Activated T-helper 9 cell treated with anti-CD3 and anti-CD28 coated beads, Interleukin-2, amount 50 U/mL, for 16 hours (primary cell): ENCODE results near the gene HPS4.

Experiments used
- DNase-seq: peaks from one replicate; pipeline ENCODE4 v3.0.0-alpha.2; 2020; ENCODE audit warnings: low read depth

HPS4 gene

DNA sequence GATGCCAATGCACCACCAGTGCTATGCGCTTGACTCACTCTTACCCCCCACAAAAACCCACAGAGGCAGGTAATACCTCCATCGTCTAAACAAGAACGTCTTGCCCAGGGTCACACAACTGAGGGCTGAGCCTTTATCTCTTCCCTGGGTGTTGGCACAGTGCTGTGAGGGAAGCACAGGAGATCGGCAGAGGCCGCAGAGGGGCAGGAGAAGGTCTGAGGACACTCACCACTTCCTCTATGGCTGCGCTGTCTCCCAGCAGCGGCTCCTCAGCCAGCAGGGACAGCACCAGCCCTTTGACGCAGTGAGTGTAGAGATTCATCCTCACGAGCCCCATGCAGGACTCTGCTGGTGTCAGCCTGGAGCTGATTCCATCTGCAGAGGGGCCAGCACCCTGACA is 19.9 kb downstream of the HPS4 start:
- no peak for DNase-seq

- DNase-seq: no peak
These were observed 20.4 kb downstream of the HPS4 start for GRCh38 chr22:26463101-26463661.

GRCh38 chr22:26462641-26463040 is 20.9 kb downstream of the HPS4 start:
- no peak for DNase-seq

GRCh38 chr22:26462051-26462450 is 21.5 kb downstream of the HPS4 start:
- DNase-seq: no peak

DNA sequence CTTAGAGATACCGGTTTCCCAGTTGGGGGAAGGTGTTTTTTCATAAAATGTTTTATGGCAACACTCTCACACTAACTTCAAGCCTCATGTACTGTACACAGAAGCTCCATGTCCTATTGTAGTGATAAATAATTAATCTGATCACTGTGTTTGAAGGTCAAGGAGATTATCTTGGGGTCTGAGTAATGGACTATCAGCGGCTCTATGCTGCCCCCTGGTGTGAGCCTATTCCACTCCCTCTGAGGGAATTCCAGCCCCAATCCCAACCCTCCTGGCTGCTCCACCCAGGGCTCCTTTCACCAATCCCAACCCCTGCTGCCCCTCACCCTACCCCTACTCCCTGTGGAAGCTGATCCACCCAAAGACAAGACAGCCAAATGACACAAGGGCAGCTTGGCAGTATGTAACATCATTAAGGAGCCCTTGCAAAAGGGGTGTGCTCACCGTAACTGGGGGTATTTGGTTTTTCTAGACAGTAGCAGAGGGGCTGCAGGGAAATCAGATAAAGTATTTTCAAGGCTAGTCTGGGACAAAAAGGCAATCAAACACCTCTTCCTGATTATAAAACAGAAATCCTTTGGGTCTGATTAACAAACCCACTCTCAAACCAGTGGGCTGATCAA is 22.3 kb downstream of the HPS4 start:
- peak; percentile 17 for DNase-seq

DNA sequence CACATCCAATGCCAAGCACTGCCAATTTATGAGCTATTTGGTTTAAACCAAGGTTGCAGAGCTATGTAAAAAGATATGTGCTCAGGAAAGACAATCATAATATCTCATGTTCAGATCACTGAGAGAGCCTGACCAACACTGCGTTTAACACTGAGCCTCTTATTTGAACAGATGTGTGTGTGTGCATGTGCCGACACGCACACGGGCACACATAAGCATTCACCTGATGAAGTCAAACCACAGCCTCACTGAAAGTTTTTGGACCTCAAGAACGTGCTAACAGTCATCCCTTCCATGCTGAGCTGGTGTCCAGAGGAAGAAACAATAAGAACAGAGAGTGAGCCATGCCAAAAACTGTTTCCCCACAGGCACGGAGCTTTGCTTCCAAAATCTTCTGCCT is 23.4 kb downstream of the HPS4 start:
- DNase-seq: no peak

GRCh38 chr22:26457661-26458272 is 25.8 kb downstream of the HPS4 start:
- DNase-seq: no peak

DNA sequence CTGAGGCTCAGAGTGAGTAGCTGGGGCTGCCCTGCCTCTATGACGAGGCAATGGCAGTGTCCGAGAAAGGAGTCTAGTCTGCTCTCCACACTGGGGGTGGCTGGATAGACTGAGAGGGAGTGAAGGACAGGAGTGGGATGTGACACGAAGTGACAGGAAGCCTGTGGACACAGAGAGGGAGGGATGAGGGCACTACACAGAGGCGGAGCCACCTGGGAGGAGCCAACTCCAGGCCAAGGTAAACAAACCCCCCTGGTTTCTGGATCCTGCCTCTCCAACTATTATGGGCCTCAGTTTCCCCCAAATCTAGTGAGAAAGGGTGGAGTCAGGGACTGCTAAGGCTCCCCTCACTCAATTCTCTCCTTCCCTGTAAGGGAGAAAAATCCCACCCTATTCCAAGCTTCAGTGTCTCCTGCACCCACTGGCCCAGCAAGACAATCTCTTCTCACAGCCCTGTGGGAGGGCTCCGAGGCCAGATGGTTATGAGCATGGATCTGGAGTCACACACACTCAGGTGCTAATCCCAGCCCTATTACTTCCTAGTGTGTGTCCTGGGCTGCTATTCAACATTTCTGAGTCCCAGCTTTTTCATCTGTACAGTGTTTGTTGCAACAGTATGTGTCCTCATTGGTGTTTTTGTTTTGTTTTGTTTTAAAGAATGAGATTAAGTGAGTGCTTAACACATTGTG is 29.6 kb downstream of the HPS4 start:
- DNase-seq: no peak

DNA sequence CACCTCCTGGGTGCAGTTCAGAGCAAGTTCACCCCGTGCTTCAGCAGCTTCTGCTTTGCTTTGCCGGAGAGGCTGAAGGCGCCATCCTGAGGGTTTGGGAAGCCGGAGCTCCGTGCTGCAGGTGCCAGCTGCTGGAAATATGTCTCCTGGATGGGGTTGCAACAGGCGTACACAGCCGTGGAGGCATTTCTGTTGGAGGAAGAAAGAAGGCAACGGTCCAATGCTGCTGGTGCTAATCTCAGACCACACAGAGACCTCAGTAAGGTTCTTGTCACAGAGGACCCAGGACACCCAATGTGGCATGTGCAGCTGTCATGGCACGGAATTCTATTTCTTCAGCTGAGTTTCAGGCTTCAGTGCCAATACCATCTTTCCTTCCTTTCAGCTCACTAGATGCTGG is 30.4 kb downstream of the HPS4 start:
- no peak for DNase-seq

DNA sequence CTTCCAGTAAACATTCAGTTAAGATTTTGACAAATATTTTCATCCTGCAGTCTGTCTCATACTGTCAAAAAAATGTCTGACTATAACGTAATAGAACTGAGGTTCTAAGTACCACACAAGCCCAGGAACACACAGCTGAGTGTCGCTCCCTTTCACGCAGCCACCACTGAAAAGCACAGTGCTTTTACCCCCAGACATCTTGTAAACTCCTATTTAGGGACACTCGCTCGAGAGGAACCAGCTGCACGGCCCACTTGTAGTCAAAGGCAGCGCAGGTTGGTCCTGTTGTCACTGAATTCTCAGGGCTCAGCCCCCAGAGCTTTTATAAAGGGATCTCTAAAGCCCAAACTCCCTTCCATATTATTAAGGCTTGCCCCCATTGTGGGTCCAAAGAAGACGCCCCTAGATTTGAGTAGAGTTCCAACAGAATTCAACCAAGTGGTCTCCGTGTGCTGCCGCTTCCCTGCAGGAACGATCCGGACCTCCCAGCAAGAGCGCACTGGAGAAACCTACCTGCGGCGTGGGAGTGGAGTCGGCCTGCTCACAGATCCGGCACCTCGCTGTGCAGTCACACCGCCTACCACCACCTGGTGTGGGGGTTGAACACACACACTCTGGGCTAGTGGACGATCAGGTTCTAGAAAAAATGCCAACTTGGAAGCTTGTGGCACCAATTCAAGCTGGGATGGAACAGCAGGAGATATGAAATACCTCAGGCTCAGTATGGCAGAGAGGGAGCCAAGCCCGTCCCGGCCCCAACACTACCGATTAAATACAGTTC is 31.2 kb downstream of the HPS4 start:
- no peak for DNase-seq

- no peak for DNase-seq
These were observed 33.0 kb downstream of the HPS4 start for GRCh38 chr22:26450453-26451185.

GRCh38 chr22:26448941-26449340 is 34.6 kb downstream of the HPS4 start:
- no peak for DNase-seq

DNA sequence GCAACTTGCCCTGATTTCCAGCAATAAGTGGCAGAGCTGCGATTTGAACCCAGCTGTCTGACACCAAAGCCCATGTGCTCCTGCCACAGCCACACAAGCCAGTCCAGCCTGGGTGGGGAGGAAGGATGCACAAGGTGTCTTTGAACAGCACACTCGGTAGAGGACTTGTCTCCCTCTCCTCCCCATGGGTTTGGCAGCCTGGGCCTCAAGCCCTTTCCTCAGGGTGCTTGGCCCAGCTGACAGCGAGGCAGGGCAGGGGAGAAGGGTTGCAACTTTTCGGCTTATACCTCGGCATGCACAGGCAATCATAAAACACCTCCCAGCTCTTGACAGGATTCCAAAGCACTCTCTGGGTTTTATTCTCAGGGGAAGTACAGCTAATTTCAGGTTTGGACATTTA is 35.2 kb downstream of the HPS4 start:
- DNase-seq: no peak

- no peak for DNase-seq
These were observed 35.8 kb downstream of the HPS4 start for GRCh38 chr22:26447584-26448329.

DNA sequence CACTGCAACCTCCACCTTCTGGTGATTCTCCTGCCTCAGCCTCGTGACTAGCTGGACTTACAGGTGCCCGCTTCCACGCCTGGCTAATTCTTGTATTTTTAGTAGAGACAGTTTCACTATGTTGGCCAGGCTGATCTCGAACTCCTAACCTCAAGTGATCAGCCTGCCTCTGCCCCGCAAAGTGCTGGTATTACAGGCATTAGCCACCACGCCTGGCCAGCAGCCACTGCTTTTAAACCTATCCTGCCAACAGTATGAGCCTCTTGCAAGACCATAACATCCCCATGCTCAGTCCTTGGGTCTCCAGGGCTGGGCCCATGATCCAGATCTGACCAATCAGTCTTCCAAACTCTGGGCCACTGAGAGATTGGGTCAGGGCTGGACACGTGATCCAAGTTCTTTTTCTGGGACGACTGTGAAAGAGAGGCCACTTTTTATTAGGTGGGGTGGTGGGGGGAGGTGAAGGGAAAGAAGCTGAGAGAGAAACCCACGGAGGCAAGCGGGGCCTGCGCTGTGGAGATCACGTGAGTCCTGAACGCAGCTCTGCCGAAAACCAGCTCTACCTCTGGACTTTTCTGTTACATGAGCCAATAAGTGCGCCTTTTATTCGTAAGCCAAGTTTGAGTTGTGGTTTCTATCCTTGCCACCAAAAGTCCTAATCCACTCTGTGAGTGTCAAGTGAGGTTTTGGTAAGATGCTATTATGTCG is 36.6 kb downstream of the HPS4 start:
- no peak for DNase-seq

DNA sequence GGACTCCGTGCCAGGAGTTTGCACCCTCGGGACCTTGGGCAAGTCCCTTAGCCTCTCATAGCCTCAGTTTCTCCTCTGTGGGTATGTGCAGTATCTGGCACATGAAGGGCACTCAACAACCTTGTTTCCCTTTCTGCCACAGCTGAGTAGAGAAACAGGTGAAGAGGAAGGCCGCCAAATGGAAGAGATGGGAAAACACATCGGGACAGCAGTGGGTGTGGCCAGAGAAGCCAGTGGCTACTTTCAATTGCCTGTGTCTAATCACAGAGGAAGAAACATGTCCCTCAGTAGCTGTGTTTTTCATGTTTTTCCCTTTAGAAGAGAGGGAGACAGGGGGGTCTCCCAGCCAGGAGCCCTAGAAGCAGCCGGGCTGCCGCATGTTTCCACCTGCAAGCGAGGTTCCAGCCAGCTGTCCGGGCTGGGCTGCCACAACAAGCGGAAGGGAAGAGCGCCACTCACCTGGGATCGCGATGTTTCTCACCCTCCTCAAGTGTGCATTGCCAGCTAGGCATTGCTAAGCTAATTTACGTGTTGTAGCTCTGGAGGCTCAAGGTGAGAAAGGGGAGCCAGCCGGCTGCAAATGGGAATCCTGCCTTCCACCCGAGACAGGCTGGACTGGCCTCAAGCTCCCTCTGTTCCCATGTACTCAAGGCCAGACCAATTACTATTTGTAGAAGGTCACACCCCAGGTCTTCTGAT is 37.9 kb downstream of the HPS4 start:
- DNase-seq: no peak

DNA sequence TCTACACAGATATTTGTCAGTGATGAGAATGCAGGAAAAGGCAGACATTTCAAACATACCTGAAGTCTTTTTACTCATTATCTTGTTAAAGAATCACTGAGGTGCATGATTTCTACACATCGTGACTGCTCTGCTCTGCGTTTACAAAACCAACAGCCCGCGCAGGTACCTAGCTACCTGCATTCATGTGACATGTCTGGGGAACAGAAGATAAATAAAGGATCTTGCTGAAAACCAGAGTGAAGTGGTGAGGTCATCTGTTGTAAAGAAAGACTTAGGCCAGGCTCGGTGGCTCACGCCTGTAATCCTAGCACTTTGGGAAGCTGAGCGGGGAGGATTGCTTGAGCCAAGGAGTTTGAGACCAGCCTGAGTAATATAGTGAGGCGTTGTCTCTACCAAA is 38.8 kb downstream of the HPS4 start:
- DNase-seq: no peak

DNA sequence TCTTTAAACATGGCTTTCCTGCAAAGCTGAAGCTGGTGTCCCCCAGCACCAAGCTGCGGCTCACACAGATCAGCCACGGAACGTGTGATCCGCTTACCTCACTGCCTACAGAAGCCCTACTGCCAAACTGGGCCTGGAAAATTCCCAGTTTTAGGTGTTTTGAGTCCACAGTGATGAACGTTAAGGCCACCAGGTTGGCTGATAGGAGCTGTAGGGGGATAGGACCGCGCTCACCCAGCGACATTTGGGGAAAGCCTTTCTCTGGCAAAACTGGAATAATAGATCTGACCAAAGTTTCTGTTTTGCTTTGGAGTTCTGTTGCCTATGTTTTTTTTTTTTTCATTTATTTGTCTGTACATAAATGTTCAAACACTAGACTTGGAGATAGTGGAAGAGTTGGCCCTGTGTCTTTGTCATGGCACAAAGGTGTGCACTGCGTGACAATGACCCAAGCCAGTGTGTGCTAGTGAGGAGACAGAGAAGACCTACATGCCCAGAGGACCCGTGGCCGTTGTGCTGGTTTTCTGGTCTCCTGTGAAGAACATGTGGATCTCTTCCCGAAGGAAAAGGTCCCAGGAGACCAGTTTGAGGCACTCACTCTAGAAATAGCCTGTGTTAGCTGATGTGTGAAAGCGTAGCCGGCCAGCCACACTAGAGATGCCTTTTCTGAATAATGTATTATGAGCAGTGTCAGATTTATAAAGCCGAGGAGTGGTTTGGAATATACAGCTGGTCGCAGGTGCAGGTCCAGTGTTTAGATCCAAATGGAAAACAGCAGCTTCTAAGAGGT is 39.5 kb downstream of the HPS4 start:
- no peak for DNase-seq
